ENCODE results near the gene CAPN9. TPM values are rescaled to one million over a fixed set of nuclear protein-coding genes. Genes with fewer than 3 reads are reported as not detected.

Gene CAPN9
- total and polyA plus RNA-seq, 12 donors = 0.48 to 5.1 (median 1.1) TPM; not detected in 2

DNA sequence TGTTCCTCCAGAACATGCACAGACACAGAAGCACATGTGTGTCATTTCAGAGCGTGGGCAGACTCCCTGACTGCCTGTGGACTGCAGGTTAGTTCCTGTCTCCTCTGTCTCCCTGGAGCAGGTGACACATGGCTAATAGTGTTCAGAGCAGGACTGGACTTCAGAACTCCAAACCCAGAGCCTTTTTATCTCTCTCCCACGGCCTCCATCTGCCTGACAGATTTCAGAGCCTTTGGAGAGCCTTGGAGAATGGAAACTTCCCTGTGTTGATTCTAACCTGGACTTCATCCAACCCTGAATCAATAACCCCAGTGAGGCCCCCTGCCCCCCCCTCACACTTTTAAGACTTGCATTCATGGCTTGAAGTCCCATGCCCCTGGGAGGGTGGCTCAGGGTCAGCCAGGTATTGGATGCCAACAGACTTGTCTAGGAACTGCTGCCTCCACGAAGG lies 76.8 kb downstream of the CAPN9 start:
- TF ChIP-seq POLR2A (IDR thresholded peaks at IDR 0.05) = no peak
- TF ChIP-seq, protein P1, sequence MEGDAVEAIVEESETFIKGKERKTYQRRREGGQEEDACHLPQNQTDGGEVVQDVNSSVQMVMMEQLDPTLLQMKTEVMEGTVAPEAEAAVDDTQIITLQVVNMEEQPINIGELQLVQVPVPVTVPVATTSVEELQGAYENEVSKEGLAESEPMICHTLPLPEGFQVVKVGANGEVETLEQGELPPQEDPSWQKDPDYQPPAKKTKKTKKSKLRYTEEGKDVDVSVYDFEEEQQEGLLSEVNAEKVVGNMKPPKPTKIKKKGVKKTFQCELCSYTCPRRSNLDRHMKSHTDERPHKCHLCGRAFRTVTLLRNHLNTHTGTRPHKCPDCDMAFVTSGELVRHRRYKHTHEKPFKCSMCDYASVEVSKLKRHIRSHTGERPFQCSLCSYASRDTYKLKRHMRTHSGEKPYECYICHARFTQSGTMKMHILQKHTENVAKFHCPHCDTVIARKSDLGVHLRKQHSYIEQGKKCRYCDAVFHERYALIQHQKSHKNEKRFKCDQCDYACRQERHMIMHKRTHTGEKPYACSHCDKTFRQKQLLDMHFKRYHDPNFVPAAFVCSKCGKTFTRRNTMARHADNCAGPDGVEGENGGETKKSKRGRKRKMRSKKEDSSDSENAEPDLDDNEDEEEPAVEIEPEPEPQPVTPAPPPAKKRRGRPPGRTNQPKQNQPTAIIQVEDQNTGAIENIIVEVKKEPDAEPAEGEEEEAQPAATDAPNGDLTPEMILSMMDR (IDR thresholded peaks at IDR 0.05) = no peak
- Histone ChIP-seq H3K4me1 (replicated peaks in 1 of 2) (peaks cover 10 to 28% of the 10 kb centered on the region in 2 donors), H3K36me3 (replicated peaks in 1 of 2) (no peaks in the 10 kb centered on the region), H3K4me3 (no peak overlapping the region), H3K27ac (peak overlapping the region in 2 of 5 donors; percentile 75 to 78), H3K9me3 (replicated peaks in 1 of 3) (no peaks in the 10 kb centered on the region), H3K27me3 (no peaks in the 10 kb centered on the region)
- no peak for DNase-seq
- intact Hi-C loops (cut with DNase I) = no loop called here
- WGBS, 4 donors = 74 to 83% (median 75%) methylated on average over 3 of the region's 3 CpGs

DNA sequence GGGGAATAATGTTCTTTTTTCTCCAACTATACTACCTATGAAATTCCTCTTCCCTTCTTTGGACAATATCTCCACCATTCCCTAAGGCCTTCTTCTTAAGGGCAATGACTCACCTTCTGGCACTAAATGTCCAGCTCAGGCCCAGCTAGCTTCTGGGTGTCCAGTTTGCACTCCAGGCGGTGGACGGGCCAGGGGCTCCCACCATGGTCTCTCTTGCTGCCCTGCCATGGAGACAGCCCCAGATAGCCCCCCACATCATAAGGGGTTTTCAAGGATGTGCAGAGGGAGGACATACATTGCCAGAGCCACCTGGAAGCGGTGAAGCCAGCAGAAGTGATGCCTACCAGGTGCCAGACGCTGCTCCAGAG lies 77.3 kb downstream of the CAPN9 start:
- DNase-seq = peak in 2 of 7 donors; percentile 27 to 62
- no peak overlapping the region for H3K4me3 ChIP-seq
- peaks cover 10 to 28% of the 10 kb centered on the region in 2 donors for H3K4me1 ChIP-seq (replicated peaks in 1 of 2)
- no peaks in the 10 kb centered on the region for H3K27me3 ChIP-seq
- intact Hi-C loops (cut with DNase I) = no loop called here
- H3K36me3 ChIP-seq (replicated peaks in 1 of 2) = no peaks in the 10 kb centered on the region
- TF ChIP-seq POLR2A (IDR thresholded peaks at IDR 0.05) = no peak
- TF ChIP-seq, protein P1 (IDR thresholded peaks at IDR 0.05) = no peak
- H3K27ac ChIP-seq = peak overlapping the region in 3 of 5 donors; percentile 6 to 78 (median 75)
- 85 to 92% (median 86%) methylated on average over 4 of the region's 4 CpGs for WGBS, 4 donors
- H3K9me3 ChIP-seq (replicated peaks in 1 of 3) = no peaks in the 10 kb centered on the region

- H3K4me3 ChIP-seq = no peak overlapping the region
- H3K4me1 ChIP-seq (replicated peaks in 1 of 2) = peaks cover 10 to 28% of the 10 kb centered on the region in 2 donors
- H3K9me3 ChIP-seq (replicated peaks in 1 of 3) = no peaks in the 10 kb centered on the region
- DNase-seq = peak in 4 of 7 donors; percentile 31 to 64 (median 46)
- peak overlapping the region in 3 of 5 donors; percentile 6 to 78 (median 75) for H3K27ac ChIP-seq
- 48 to 52% (median 49%) methylated on average over 11 of the region's 11 CpGs for WGBS, 4 donors
- peak in 1 of 2 donors; percentile 31 for TF ChIP-seq POLR2A (IDR thresholded peaks at IDR 0.05)
- TF ChIP-seq, protein P1 (IDR thresholded peaks at IDR 0.05) = no peak
- intact Hi-C loops (cut with DNase I) = no loop called here
- H3K36me3 ChIP-seq (replicated peaks in 1 of 2) = no peaks in the 10 kb centered on the region
- no peaks in the 10 kb centered on the region for H3K27me3 ChIP-seq
These were observed 77.9 kb downstream of the CAPN9 start for GRCh38 chr1:230824919-230825721.

DNA sequence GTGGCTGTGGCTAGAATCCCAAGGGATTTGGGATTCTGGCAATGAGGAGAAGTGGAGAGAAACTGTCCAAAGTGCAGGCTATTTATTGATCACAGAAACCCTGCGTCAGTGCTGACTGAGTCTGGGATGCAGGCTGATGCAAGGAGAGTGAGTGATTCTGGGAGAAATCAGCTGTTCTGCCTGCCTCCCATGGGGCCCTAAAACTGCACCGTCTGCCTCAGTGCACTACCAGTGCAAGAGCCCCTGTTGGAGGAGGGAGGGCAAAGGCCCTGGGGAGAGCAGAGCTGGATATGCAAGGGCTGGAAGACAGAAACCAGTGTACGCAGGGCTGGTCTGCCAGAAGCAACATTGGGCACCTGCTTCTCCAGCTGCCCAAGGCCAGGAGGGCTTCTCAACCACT lies 78.6 kb downstream of the CAPN9 start:
- Histone ChIP-seq H3K36me3 (replicated peaks in 1 of 2) (no peaks in the 10 kb centered on the region), H3K27me3 (no peaks in the 10 kb centered on the region), H3K4me3 (no peak overlapping the region), H3K27ac (peak overlapping the region in 2 of 5 donors; percentile 75 to 78), H3K4me1 (replicated peaks in 1 of 2) (peaks cover 10 to 28% of the 10 kb centered on the region in 2 donors), H3K9me3 (replicated peaks in 1 of 3) (no peaks in the 10 kb centered on the region)
- intact Hi-C loops (cut with DNase I) = no loop called here
- no peak for TF ChIP-seq POLR2A (IDR thresholded peaks at IDR 0.05)
- TF ChIP-seq, protein P1 (IDR thresholded peaks at IDR 0.05) = no peak
- WGBS, 4 donors = 73 to 90% (median 80%) methylated on average over 3 of the region's 3 CpGs
- no peak for DNase-seq

Measured in adrenal gland (tissue), 12 donors.